Measurements from ENCODE around the gene ZNF772.
"Not testable (repeated sequence)": the region's sequence is repeated elsewhere in the genome, so short reads cannot be mapped to it uniquely, and the experiment has no call there.

ZNF772 gene

GRCh38 chr19:57477191-57478008, at the start of gene ZNF772:
Gene ZNF772 (minus strand): TSS chr19:57477566. CDS start chr19:57477309, 257 bp downstream.
- DNase-seq (ENCODE audit: low read depth in 2 of 2), result peak; percentile 77 to 81

DNA sequence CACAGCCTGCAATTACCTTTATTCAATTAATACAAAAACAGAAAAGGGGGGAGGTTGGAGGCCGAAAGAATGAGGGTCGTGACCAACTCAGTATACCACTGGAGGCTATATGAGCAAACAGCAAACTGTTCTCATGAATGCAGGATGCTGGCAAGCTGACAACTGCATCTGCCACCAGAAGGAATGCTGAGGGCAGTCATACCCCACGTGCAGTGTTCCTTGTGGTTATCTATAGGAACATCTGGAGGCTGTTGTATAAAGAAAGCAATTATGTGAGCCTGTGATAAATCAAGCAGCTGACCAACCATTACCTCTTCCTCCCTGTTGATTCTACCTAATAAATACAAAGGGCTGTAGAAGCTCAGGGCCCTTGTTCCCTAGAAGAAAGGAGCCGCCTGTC, 40.7 kb upstream of the ZNF772 start:
- not testable (repeated sequence) for DNase-seq (ENCODE audit: low read depth in 2 of 2)

DNA sequence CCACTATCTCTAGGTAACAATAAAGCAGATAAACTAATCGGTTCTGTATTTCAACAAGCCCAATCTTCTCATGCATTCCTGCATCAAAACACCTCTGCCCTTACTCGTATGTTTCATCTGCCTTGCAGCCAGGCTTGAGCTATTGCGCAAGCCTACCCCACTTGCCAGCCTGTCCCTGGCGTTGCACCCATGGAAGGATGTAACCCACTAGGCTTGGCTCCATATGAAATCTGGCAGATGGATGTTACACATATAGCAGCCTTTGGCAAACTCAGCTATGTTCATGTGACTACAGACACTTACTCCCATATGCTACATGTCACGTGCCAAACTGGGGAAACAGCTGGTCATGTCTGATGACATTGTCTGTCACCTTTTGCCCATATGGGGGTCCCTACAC, 37.9 kb upstream of the ZNF772 start:
- no peak for DNase-seq (ENCODE audit: low read depth in 2 of 2)

DNA sequence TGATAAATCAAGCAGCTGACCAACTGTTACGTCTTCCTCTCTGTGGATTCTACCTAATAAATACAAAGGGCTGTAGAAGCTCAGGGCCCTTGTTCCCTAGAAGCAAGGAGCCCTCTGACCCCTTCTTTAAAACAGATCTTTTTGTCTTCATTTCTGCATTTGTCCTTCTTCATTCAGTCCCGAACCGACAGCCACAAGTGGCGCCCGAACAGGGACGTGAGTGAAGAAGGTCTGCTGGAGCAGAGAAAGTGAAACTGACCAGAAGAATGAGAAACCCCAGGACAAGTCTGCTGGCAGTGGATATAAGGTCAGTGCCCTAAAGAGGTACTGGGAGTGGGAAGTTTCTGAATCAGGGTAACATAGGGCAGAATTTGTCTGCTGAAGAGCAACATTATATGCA, 35.5 kb upstream of the ZNF772 start:
- no peak for DNase-seq (ENCODE audit: low read depth in 2 of 2)

DNA sequence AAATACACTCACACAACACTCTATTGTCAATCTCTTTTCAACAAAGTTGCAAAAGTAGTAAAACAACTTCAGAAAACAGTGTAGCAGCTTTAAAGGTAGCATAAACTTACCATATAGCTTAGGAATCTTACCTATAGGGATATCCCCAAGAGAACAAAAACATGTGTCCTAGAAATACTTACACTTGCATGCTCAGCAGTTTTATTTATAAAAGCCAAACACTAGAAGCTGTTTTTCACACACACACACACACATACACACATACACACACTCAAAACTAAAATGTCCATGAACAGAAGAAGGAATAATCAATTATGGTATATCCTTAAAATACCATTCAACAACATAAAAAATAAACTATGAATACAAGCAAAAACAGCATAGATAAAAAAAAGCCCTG, 34.1 kb upstream of the ZNF772 start:
- no peak for DNase-seq (ENCODE audit: low read depth in 2 of 2)

DNA sequence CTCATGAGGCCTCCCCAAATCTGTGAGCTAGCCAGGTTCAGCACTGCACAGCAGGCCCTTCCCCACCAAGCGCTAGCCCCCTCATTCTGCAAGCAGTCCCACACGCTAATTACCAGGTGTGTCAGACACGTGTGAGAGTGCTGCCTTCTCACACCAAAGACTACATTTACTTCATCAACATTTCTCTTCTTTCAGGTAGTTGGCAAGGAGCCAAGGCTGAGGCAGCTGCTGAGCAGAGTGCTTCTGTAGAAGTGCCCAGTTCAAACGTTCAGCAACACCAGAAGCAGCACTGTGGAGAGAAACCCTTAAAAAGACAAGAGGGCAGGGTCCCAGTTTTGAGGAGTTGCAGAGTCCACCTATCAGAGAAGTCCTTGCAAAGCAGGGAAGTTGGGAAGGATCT, 28.8 kb upstream of the ZNF772 start:
- no peak for DNase-seq (ENCODE audit: low read depth in 2 of 2)

GRCh38 chr19:57500400-57500799, 23.0 kb upstream of the ZNF772 start:
- DNase-seq (ENCODE audit: low read depth in 2 of 2), result not testable (repeated sequence)

DNA sequence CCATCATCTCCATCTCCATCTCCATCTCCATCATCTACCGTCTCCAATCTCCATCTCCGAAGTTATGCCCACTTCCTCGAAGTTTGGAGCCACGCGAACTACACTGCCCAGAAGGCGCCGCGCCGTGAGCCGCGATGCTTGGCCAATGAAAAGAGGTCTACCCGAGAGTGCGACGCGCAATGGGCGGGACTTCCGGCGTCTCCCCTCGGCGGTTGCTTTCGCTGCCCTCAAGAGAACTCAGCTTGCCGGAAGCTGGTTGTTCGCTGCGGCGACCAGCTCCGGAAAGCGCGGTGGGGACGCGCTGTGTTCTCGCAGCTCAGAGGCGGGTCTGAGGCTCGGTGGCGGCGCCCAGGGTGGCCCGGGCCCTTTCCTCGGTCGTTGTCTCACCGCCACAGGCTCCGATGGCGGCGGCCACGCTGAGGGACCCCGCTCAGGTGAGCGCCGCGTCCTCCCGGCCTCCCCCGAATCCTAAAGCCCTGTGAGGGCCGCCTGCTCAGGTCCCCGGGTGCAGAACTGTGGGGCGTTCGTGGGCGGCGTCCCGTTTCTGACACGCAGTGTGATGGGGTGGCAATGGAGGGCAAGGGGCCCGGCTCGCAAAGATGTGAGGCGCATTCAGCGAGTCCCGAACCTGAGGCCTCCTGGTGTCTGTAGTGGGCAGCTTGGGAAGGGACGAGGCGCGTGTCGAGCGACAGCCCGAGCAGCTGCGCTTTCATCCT, 22.5 kb upstream of the ZNF772 start, which contains the start of gene ZNF773:
Gene ZNF773, plus strand, starts transcription at position 259 of the 716 bp plus-strand sequence. Its CDS starts 143 bp downstream, at position 402.
- peak; percentile 90 to 94 for DNase-seq (ENCODE audit: low read depth in 2 of 2)

DNA sequence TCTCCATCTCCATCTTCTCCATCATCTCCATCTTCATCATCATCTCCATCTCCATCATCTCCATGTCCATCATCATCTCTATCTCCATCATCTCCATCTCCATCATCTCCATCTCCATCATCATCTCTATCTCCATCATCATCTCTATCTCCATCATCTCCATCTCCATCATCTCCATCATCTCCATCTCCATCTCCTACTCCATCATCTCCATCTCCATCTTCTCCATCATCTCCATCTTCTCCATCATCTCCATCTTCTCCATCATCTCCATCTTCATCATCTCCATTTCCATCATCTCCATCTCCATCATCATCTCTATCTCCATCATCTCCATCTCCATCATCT, 21.9 kb upstream of the ZNF772 start:
- not testable (repeated sequence) for DNase-seq (ENCODE audit: low read depth in 2 of 2)

DNA sequence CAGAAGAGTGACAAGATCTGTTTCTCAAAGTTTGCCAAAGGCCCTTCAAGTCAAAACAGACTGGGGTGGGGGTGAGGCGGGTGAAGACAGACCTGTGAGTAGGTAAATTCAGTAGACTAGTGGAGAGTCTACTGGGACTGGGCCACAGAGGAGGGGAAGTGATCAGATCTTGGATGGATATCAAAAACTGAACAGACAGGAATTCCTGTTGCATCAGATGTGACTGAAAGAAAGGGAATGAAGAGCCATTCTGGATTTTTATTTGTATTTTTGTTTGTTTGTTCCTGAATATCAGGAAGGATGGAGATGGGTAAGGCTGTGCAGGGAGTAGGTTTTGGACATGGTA, 10.9 kb upstream of the ZNF772 start:
- not testable (repeated sequence) for DNase-seq (ENCODE audit: low read depth in 2 of 2)

- DNase-seq (ENCODE audit: low read depth in 2 of 2), result peak; percentile 88 to 90
Measured at GRCh38 chr19:57487477-57488298, 10.3 kb upstream of the ZNF772 start, which contains the start of gene ZNF419. Gene ZNF419 (plus strand): TSS chr19:57487750. CDS start chr19:57487951, 201 bp downstream.

- no peak for DNase-seq (ENCODE audit: low read depth in 2 of 2)
Measured at GRCh38 chr19:57473646-57474045, 3.7 kb downstream of the ZNF772 start.

- no peak for DNase-seq (ENCODE audit: low read depth in 2 of 2)
Measured at GRCh38 chr19:57466489-57466888, 10.9 kb downstream of the ZNF772 start.

GRCh38 chr19:57465680-57466381, 11.5 kb downstream of the ZNF772 start:
- DNase-seq (ENCODE audit: low read depth in 2 of 2), result no peak

- no peak for DNase-seq (ENCODE audit: low read depth in 2 of 2)
Measured at GRCh38 chr19:57452307-57452706, 25.1 kb downstream of the ZNF772 start.

DNA sequence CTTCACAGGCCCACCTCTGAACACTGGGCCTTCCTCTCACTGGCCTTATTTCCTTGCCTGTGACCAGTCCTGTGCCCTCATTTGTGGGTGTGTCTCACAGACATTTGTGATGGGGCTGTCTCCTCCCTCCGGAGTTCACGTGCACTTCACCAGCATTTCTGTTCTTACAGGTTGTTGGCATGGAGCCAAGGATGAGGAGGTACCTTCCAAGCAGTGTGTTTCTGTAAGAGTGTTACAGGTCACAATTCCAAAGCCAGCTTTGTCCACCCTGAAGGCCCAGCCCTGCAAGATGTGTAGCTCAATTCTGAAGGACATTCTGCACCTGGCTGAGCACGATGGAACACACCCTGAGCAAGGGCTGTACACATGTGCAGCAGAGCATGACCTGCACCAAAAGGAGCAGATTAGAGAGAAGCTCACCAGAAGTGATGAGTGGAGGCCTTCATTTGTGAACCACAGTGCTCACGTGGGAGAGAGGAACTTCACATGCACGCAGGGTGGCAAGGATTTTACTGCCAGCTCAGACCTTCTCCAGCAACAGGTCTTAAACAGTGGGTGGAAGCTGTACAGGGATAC, 34.2 kb downstream of the ZNF772 start:
- no peak for DNase-seq (ENCODE audit: low read depth in 2 of 2)

- DNase-seq (ENCODE audit: low read depth in 2 of 2), result no peak
Measured at GRCh38 chr19:57441979-57442752, 35.2 kb downstream of the ZNF772 start.

DNA sequence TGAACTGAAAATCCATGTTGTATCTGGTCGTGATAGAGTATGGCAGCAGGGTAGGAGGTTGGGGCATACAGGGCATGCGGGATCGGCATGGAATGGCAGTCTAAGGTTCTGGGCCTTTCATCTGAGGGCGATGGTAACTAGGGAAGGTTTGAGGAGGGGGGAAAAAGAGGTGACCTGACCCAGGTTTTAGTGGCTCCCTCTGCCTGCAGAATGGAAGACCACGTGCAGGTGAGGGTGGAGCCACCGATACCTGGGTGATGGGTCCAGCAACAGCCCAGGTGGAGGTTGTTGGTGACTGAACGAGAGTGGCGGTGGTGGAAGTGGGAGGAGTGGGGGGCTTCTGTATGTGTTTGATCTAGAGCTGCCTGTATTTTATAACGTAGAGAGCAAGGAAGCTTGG, 38.4 kb downstream of the ZNF772 start:
- no peak for DNase-seq (ENCODE audit: low read depth in 2 of 2)

DNA sequence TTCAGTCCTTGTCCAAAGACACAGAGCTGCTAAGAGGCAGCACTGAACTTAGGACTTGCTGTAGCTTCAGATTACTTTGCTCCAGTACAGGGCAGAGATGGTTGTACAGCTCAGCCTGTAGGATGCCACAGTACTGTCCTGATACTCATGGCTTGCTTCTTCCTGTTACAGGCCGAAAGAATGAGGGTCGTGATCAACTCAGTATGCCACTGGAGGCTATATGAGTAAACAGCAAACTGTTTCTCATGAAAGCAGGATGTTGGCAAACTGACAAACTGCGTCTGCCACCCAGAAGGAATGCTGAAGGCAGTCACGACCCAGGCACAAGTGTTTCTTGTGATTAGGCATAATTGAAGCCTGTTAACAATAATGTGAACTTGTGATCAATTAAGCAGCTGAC, 39.4 kb downstream of the ZNF772 start:
- DNase-seq (ENCODE audit: low read depth in 2 of 2), result no peak

DNA sequence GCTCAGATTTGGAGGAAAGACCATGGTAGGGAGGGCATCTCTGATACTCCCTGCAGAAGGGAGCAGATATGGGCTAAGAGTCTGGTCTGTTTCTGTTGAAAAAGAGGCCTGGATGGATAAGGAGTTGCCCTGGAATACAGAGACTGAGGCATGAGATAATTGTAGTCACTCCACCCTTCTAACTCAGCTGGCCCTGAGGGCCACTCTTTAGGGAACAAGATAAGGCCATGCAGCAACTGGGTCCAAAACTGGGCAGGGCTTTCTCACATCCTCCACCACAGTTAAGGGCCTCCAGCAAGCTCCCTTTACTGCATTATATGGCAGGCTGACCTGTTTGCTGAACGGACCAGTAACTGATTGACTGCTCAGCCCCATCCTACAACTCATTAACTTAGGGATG, 40.9 kb downstream of the ZNF772 start:
- no peak for DNase-seq (ENCODE audit: low read depth in 2 of 2)
